ENCODE measurements around the gene SLC9A7.

SLC9A7 gene

GRCh38 chrX:46573892-46574773, 184.8 kb downstream of the SLC9A7 start:
- peak in 1 of 2 donors; percentile 31 for DNase-seq (ENCODE audit: low read depth in 2 of 2)

- peak in 1 of 2 donors; percentile 48 for DNase-seq (ENCODE audit: low read depth in 2 of 2)
Measured at GRCh38 chrX:46573331-46573891, 185.5 kb downstream of the SLC9A7 start, which contains the start of gene CHST7. TSS of gene CHST7 (plus strand) at chrX:46573765. CDS start at chrX:46573932, 167 bp downstream.

- peak in 1 of 2 donors; percentile 26 for DNase-seq (ENCODE audit: low read depth in 2 of 2)
Measured at GRCh38 chrX:46572340-46572936, 186.5 kb downstream of the SLC9A7 start.

GRCh38 chrX:46571423-46572339, 187.2 kb downstream of the SLC9A7 start:
- no peak for DNase-seq (ENCODE audit: low read depth in 2 of 2)

GRCh38 chrX:46569621-46570020, 189.3 kb downstream of the SLC9A7 start:
- no peak for DNase-seq (ENCODE audit: low read depth in 2 of 2)

- no peak for DNase-seq (ENCODE audit: low read depth in 2 of 2)
Measured at GRCh38 chrX:46567388-46567787, 191.5 kb downstream of the SLC9A7 start.

GRCh38 chrX:46561824-46562657, 196.9 kb downstream of the SLC9A7 start:
- no peak for DNase-seq (ENCODE audit: low read depth in 2 of 2)

GRCh38 chrX:46559062-46559461, 199.9 kb downstream of the SLC9A7 start:
- DNase-seq (ENCODE audit: low read depth in 2 of 2): no peak

- no peak for DNase-seq (ENCODE audit: low read depth in 2 of 2)
Measured at GRCh38 chrX:46554942-46555341, 204.0 kb downstream of the SLC9A7 start.

GRCh38 chrX:46553935-46554334, 205.0 kb downstream of the SLC9A7 start:
- DNase-seq (ENCODE audit: low read depth in 2 of 2): no peak

- DNase-seq (ENCODE audit: low read depth in 2 of 2): no peak
Measured at GRCh38 chrX:46551494-46552128, 207.3 kb downstream of the SLC9A7 start.

GRCh38 chrX:46549914-46550313, 209.0 kb downstream of the SLC9A7 start:
- no peak for DNase-seq (ENCODE audit: low read depth in 2 of 2)
